HG02678 (cell line): ENCODE results near the gene GPR152.

Experiments used
- ATAC-seq: cut with Tn5 transposase; IDR thresholded peaks from one replicate; pipeline ENCODE4 v1.9.1; 2021; ENCODE audit warnings: mild to moderate bottlenecking, moderate library complexity; ENCODE audit not compliant: unreplicated experiment

The GPR152 gene

GRCh38 chr11:67452141-67452952 is at the start of gene GPR152:
Gene GPR152 (minus strand): TSS chr11:67452729. CDS start chr11:67452724, 5 bp downstream.
- ATAC-seq: no peak

DNA sequence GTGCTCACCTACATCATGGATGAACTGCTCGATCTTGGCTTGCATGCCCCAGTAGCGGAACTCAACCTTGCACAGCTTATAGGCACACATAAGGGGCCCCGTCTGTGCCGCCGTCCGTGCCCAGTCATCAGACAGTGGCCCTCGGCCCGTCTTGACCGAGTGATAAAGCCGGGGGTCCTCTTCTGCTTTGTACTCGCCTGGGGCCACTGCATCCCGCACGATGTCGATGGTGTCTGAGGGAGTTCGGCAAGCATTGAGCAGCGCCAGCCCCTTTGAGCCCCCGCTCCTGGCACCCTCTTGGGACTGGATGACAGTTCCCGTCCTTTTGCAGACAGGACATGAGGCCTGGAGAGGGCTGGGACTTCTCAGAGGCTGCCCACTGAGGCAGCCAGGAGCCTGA is 49.3 kb upstream of the GPR152 start:
- ATAC-seq: no peak

DNA sequence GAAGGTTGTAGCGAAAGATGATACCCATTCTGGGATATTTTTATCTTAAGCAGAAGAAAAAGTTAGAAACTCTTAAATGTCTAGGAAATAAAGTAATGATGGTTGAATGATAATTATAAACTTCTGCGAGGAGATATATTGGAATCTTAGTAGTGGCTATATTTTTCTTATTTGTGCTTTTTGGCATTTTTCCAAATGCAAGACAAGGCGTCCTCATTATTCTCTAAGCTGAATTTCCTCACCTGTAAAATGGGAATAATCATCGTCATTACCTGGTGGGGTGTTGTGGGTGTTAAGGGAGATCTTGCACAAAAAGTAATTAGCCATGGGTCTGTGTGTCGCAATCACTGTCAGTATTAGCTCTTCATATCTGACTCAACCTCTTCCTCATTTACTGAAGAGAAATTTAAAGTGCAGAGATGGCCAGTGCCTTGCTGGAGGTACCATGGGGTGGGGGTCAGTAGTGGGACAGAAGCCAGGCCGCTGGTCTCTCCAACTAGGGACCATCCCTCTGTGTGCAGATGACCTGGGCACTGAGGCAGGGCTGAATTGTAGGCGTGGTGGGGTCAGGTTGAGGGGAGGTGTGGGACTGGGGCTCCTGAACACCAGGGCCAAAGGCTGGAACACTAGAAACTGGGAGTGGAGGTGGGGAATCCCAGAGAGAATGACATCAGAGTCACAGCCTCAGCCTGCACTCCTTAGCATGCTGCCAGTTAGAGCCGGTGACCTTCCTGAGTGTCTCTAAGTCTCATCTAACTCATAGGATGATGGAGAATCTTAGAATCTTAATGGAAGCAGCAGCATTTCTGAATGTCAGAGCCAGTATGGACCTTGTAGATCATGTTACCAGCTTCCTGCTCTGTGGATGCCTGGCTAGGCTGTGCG is 48.5 kb upstream of the GPR152 start:
- ATAC-seq: no peak

GRCh38 chr11:67500484-67500821 is 47.9 kb upstream of the GPR152 start:
- no peak for ATAC-seq

DNA sequence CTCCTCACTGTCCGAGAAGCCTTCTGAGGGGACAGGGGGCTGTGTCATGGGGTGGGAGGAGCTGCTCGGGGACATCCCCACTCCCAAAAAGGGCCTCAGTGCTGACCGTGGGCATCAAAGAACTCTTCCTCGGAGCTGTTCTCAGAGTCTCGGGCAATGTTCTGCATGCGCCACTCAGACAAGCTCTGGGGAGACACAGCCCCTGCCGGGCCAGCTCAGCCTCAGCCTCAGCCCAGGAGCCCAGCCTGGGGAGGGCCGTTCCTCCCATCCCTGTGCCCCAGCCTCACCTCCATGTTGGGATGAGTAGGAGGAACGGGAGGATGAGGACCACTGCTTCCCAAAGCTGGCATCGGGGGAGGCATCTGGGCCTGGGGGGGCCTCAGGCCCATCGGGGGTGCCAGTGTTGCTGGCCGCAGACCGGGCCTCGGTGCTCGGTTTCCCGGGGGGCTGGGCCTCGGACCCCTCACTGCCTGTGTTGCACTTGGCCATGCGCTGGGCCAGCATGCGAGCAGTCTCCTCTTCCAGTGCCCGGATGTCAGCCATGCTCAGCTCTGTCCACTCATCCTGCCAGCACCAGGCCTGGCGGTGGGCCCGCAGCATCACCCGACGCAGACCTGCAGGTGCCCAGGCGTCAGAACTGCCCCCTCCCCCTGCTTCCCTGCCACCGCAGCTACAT is 47.4 kb upstream of the GPR152 start:
- ATAC-seq: no peak

- no peak for ATAC-seq
Observed at GRCh38 chr11:67498544-67498972, 46.0 kb upstream of the GPR152 start.

DNA sequence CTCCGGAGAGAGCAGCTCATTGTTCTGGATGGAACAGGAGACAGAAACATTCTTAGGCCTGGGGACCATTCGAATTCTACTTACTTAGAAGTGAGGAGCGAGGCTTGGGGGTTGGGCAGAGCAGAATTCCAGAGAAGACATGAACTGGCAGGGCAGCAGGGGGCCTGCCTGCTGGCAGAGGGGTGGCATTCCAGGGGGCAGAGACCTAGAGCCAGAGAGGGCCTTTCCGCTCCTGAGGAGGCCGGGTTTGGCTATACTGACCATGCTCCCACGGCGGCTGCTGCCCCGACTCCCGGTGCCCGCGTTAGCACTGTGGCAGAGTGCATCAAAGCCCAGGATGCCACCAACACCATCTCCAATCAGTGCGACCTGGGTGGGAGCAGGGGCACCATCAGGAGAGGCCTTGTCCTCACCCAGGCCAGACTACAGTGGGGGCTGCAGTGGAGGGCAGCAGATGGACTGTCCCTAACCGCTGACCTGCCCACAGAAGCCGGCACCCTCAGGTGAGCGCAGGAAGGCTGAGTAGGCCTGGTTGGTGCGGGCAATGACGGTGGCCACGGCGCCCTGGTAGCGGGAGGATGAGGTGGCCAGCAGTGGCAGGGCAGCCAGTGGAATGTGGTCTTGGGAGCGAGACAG is 45.2 kb upstream of the GPR152 start:
- ATAC-seq: no peak

- no peak for ATAC-seq
Observed at GRCh38 chr11:67496113-67496512, 43.6 kb upstream of the GPR152 start.

- ATAC-seq: no peak
Observed at GRCh38 chr11:67495234-67496005, 42.9 kb upstream of the GPR152 start.

DNA sequence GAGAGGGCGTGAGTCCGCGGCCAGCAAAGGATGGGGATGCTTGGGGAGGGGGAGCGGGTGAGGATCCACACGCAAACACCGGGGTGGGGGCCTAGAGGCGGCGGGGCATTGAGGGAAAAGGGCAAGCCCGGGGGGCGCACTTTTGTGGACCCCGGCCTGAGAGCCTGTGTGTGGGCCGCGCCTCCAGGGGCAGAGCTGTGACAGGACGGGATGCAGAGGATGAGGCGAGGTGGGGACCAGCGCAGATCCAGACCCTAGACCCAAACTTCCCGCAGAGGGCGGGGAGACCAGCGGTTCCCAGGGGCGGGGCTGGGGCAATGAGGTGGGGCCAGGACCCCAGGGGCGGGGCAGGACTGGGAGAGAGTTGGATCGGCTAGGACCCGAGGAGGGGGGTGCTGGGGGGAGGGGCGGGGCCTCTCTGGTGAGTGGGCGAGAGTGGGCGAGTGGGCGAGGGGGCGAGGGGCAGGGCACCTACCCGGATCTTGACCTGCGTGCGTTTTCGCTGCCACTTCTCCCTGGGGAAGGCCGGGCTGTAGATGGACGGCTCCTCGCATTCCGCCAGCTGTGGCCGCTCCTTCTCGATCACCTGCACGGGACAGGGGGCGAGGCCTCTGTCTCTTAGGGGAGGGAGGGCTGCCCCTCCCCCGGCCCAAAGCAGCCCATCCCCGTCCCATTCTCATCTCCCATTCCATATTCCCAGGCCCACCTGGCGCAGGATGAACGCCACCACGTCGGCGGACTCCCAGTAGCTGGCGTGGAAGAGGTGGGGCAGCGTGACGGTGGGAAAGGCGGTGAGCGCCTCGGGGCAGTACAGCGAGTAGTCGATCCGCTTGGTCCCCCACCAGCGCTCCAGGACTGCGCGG is 42.1 kb upstream of the GPR152 start:
- no peak for ATAC-seq

GRCh38 chr11:67493548-67494370 is 41.2 kb upstream of the GPR152 start:
- no peak for ATAC-seq

GRCh38 chr11:67492801-67493547 is 40.4 kb upstream of the GPR152 start:
- ATAC-seq: no peak

DNA sequence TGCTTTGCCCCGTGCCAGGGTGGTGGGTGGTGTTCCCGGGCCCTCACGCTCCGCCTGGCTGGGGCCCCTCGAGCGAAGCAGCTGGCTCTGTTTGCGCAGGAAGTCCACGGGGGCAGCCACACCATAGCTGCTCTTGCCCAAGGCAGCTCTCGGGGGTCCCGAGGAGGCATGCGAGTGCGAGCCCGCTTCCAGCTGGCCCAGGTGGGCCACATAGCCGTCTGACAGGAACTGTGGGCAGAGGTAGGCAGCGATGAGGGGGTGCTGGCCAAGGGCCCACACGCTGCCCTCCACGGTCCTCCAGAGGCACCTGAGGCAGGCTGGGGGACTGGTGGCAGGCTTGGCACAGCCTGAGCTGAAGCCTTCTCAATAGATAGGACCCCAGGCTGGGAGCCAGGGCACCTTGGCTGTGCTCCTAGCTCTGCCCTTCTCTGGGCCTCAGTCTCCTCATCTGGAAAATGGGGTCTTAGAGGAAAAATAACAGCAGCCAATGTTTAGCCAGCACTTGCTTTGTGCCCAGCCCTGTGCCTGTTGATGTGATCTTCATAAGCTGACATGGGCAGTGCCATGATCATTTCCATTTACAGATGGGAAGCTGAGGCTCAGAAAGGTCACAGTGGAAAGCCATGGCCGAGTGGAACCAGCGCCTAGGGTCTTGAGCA is 39.7 kb upstream of the GPR152 start:
- ATAC-seq: no peak

- ATAC-seq: no peak
Observed at GRCh38 chr11:67491276-67492068, 38.9 kb upstream of the GPR152 start.

GRCh38 chr11:67490727-67491065 is 38.2 kb upstream of the GPR152 start:
- no peak for ATAC-seq

DNA sequence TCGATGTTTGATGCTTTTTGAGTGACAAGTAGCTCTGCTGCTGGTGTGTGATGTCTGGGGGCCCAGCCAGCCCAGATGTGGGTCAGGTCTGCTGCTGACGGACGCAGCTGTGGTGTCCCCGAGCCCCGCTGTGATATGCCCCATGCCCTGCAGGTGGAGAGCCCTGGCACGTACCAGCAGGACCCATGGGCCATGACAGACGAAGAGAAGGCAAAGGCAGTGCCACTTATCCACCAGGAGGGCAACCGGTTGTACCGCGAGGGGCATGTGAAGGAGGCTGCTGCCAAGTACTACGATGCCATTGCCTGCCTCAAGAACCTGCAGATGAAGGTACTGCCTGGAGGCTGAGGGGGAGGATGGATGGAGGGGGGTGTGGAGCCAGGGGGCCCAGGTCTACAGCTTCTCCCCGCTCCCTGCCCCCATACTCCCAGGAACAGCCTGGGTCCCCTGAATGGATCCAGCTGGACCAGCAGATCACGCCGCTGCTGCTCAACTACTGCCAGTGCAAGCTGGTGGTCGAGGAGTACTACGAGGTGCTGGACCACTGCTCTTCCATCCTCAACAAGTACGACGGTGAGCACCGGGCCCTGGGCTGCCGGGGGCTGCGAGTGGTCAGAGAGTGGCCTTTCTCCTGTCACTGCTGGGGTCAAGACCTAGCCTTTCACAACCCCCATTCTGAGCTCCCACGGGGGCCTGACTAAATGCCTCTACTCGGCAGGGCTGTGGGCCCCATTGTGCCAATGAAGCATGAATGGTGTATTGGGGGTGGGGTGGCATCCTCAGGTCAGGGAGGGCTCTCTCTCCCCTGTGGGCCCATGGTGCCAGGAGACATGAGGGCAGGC is 37.6 kb upstream of the GPR152 start:
- ATAC-seq: no peak
